Testis (tissue), 2 donors: ENCODE results near the gene CD80.

ENCODE experiments used
- CTCF ChIP-seq, 3 experiments: fragments of 450-650 bp in 2 of 3; fragments of 200-600 bp in 1 of 3; sonication (generic) in 1 of 3; IDR thresholded peaks; one replicate each; pipeline ENCODE4 v1.5.1; 2016 to 2019; ENCODE audit warnings: antibody characterized with exemption in 3 of 3, mild to moderate bottlenecking in 2 of 3, moderate library complexity in 1 of 3
- POLR2A ChIP-seq: fragments of 450-650 bp; IDR thresholded peaks from one replicate; pipeline ENCODE4 v1.6.1; 2017; ENCODE audit warnings: antibody characterized with exemption, mild to moderate bottlenecking, moderate library complexity

GRCh38 chr3:119534296-119534695, 25.1 kb downstream of the CD80 start:
- no peak for TF ChIP-seq CTCF (IDR thresholded peaks at IDR 0.05)
- no peak for TF ChIP-seq POLR2A
